Measurements from ENCODE around the gene TMEM184A.

DNA sequence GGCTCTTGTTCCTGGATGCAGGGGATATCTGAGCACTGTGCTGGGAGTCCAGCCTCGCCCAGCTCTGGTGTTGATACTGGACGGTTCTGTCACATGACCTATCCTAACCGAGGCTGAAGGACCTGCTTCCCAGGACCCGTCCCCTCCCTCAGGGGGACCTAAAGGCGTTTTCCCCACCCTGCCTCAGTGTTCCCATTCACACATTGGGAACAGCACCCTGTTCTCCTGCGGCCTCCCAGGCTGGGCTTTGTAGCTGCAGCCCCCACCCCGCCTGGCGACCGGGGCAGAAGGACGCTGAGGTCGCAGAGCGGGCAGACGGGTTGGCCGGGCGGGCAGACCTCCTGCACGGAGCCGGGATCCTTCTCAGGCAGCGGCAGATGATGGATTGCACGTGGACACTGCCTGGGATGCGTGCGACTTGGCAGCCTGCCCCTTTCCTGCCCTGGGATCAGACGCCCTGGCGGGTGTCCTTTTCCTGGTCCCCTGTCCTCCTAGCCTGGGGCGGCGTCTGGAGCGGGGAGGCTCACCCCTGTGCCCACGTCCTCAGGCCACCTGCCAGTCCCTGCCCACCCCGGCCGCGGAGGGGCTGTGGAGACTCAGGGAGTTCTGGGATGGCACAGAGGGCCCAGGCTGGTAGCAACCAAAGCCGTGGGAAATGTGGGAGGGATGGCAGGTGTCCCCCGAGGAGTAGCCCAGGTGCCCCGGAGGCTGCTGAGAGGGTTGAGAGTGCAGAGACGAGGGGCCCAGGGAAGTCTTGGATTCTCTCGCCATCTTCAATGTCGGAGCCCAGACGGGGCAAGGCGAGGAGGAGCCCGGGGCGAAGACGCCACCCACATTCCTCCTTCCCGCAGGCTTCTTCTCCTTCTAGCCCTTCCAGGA lies 31.1 kb upstream of the TMEM184A start:
- TF ChIP-seq, protein P1, sequence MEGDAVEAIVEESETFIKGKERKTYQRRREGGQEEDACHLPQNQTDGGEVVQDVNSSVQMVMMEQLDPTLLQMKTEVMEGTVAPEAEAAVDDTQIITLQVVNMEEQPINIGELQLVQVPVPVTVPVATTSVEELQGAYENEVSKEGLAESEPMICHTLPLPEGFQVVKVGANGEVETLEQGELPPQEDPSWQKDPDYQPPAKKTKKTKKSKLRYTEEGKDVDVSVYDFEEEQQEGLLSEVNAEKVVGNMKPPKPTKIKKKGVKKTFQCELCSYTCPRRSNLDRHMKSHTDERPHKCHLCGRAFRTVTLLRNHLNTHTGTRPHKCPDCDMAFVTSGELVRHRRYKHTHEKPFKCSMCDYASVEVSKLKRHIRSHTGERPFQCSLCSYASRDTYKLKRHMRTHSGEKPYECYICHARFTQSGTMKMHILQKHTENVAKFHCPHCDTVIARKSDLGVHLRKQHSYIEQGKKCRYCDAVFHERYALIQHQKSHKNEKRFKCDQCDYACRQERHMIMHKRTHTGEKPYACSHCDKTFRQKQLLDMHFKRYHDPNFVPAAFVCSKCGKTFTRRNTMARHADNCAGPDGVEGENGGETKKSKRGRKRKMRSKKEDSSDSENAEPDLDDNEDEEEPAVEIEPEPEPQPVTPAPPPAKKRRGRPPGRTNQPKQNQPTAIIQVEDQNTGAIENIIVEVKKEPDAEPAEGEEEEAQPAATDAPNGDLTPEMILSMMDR (IDR thresholded peaks at IDR 0.05): no peak
- TF ChIP-seq POLR2AphosphoS5 (IDR thresholded peaks at IDR 0.05; ENCODE audit: insufficient read depth in 1 of 2, low read depth in 1 of 2) (no peak), POLR2A (IDR thresholded peaks at IDR 0.05) (no peak)
